NK-92 (cell line): ENCODE results near the gene SUV39H1.

ENCODE experiments used
- DNase-seq: peaks from one replicate; lab custom pipeline; 2025; ENCODE audit not compliant: unreplicated experiment; lab: John Stamatoyannopoulos, UW

The SUV39H1 gene

GRCh38 chrX:48713847-48714246 is 17.3 kb downstream of the SUV39H1 start:
- DNase-seq: no peak

DNA sequence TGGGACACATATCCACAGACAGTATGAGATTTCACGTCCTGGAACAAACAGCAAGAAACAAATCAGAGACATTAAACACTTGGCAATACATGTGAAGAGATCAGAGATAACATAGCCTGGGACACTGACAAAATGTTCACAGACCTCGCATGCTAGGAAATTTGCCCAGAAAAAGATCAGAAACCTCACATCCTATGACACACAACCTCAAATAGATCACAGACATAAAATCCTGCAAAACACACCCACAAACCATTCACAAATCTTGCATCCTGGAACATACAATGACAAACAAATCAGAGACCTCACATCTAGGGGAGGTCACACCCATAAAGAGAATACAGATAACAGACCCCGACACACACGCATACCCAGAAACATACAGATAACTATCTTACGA is 18.0 kb downstream of the SUV39H1 start:
- DNase-seq: no peak

DNA sequence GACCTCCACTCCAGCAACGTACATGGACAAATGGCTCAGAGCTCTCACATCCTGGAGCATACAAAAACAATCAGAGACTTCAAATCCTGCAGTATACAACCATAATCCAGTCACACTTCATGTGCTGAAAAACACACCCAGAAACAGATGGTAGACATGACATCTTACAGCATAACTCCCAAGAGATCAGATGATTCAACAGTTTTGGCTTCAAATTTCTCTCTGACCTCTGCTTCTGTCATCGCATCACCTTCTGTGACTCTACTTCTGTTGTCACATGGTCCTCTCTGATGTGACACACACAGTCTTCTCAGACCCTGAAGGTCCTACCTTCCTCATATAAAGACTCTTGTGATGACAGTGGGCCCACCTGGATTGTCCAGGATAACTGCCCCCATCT is 18.5 kb downstream of the SUV39H1 start:
- no peak for DNase-seq

- no peak for DNase-seq
These were observed 19.5 kb downstream of the SUV39H1 start for GRCh38 chrX:48715876-48716502.

DNA sequence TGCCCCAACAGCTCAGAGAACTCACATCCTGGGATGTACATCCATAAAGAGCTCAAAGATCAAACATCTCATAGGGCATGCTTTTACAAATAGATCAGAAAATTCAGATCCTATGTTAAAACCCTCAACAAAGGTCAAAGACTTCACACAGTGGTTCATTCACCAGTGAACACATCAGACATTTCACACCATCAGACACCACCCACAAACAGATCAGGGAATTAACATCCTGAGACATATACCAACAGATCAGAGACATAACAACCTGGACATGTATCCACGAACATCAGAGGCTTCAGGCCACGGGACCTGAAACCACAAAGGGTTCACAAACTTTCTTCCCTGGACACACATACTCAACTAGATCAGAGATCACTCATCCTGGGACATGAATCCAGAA is 23.4 kb downstream of the SUV39H1 start:
- no peak for DNase-seq

- no peak for DNase-seq
These were observed 24.2 kb downstream of the SUV39H1 start for GRCh38 chrX:48720577-48721250.

DNA sequence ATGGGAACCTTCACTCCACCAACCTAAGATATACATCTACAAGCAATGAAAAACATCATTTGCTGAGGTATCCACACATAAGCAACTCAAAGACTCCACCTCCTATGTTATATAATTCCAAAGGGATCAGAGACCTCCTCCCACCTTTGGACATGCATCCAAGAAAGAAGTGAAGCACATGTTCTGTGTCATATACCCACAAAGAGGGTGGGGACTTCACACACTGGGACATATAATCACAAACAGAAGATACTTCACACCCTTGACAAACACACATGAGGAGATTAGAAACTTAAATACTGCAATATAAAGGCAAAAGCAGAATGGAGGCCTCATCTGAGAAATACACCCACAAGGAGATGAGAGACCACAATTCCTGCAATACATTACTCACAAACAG is 25.4 kb downstream of the SUV39H1 start:
- DNase-seq: no peak

- no peak for DNase-seq
These were observed 30.1 kb downstream of the SUV39H1 start for GRCh38 chrX:48726596-48726995.

GRCh38 chrX:48728653-48729052 is 32.1 kb downstream of the SUV39H1 start:
- no peak for DNase-seq

- no peak for DNase-seq
These were observed 39.8 kb downstream of the SUV39H1 start for GRCh38 chrX:48736303-48736702.

GRCh38 chrX:48736878-48737212 is 40.3 kb downstream of the SUV39H1 start:
- DNase-seq: no peak

DNA sequence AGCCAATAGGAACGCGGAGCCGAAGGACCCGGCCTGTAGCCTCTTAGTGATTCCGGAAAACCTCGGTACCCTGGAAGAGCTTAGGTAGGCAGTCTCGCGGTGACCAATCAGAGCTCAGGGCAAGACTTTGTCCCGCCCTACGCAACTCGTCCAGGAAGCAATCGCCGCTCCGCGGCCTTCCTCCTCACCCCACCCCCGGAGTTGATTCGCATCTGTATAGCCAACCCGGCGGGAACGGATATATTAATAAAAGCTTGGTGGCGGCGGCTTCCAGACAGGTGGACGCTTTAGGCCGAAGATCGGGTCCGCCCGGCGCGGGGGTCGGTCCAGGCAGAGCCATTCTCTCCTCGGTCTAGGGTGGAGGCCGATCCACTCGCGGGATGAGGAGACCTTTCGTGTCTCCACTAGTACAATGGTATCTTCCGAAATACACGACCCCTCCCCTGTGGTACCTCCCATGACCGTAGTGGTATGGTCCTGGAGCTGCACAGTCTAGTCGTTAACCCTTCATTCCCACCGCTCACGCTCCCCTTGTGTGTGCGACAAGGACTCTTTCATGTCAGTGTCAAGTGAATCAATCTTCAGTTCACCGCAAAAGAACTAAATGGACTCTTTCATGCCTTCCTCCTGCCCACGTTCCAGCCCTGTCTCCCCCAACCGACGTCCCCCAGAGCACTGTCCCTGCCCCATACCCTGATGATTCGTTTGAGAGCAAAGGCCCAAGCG is 40.8 kb downstream of the SUV39H1 start:
- peak; percentile 18 for DNase-seq

GRCh38 chrX:48737940-48738339 is 41.4 kb downstream of the SUV39H1 start:
- no peak for DNase-seq

DNA sequence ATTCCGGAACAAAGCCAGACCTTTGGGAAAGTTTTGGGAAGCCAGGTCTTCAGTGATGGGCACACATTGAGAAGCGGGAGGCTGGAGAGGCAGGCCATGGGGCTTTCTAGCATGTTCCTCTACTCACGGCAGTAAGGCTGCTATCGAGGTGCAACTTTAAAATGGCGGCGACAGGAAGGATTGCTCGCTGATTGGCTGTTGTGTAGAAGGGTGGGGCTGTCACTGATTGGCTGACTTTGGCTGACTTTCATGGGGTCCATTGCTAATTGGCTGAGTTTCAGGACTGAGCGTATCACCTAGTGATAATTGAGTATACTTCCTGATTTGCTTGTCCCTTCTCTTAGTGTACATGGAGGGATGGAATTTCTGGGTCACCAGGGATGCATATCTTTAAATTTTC is 45.3 kb downstream of the SUV39H1 start:
- no peak for DNase-seq

DNA sequence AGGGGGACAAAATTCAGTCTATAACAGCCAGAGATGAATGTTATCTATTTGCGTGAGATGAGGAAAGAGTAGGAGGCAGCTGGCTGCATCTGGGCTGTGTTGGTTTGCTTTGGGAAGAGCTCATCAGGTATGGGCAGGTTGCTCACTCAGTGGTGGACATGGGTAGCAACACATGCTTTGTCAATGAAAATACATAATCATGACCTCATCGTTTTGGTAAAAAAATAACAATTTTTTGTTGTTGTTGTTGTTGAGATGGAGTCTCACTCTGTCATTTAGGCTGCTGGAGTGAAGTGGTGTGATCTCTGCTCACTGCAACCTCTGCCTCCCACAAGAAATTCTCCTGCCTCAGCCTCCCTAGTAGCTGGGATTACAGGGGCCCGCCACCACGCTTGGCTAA is 48.7 kb downstream of the SUV39H1 start:
- no peak for DNase-seq

DNA sequence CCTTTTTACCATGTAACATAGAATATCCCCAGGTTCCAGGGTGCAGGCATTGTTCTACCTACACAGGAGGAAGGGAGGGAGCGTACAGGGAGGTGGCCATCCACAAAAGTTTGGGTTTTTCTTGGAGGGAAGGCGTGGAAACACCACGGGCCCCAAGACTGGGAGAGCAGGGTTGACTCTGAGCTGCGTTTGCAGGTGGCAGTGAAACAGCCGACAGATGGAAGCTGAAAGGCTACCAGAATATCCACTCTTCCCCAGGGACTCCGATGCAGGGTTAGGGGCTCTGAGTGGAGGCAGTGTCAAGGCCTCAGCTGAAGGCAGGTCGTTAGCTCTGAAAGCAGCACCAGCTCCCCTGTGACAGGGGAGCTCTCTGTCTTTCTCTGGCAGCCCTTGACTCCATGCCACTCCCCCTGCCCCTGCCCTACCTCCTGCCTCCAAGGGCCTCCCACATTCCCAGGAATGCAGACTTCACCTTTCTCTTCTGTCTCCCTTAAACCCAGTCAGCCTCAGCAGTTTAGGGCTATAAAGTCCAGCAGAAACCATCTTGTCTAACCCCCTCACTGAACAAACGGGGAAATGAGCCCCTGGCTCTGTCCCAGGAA is 51.0 kb downstream of the SUV39H1 start:
- DNase-seq: no peak

DNA sequence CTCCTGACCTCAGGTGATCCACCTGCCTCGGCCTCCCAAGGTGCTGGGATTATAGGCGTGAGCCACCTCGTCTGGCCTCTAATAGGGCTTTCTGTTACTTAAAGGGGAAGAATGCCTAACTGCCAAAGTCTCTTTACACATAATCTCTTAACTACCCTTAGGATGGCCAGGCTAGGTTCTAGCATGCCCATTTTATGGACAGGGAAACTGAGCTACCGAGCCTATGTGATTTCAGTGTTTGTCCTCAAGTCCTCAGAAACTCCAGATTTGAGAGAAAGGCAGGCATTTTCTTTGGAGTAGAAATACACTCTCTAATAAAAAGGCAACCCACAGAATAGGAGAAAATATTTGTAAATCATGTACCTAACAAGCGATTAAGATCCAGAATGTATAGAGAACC is 52.6 kb downstream of the SUV39H1 start:
- DNase-seq: no peak

DNA sequence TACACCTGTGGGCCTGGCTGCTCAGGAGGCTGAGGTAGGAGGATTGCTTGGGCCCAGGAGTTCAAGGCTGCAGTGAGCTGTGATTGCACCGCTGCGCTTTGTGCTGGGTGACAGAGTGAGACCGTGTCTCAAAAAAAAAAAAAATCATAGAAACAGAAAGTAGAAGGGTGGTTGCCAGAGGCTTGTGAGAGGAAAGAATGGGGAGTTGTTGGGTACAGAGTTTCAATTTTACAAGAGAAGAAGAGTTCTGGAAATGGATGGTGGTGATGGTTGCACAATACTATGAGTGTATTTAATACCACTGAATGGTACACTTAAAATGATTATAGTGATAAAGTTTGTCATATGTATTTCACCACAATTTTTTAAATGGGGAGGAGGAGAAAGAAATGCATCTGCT is 54.8 kb downstream of the SUV39H1 start:
- DNase-seq: no peak

DNA sequence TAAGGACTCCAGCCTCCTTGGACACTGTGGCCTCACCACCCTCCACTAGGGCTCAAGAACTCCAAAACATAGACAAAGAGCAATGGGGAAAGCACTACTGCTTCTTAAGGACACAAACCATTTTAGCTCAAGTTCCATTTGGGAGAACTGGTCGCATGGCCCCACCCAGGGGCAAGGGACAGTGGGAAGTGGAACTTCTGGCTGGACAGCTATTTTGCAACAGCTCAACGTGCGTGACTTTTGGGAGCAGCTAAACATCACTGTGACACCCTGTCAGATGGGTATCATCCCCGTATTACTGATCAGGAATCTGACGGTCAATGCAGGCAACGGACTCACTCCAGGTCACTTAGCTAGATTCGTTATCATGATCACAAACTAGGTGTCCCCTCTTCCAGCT is 56.0 kb downstream of the SUV39H1 start:
- no peak for DNase-seq

DNA sequence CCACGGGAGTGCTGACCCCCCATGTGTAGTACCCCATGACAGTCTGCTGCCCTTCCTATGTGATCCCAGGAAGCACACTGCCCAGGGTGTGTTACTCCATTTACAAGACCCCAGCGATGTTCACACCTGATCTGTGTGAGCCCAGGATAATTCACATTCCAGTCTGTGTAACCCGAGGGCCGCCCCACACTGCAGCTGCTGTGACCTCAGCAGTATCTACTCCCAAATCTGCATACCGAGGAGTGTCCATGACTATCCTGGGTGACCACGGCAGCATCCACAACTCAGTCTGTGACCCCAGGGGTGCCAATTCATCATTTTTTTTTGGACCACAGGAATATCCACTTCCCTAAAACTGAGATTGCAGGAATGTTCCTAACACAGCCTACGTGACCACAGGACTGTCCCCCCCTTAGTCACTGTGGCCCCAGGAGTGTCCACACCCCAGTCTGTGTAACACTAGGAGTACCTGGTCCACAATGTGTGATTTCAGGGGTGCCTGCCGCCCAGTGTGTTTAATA is 57.2 kb downstream of the SUV39H1 start:
- no peak for DNase-seq

GRCh38 chrX:48754238-48754637 is 57.7 kb downstream of the SUV39H1 start:
- no peak for DNase-seq
